Spleen (tissue), 7 donors: ENCODE data around the gene NAT14.

ENCODE experiments used
- CTCF ChIP-seq, 11 experiments: fragments of 200-600 bp in 7 of 11; fragments of 450-650 bp in 4 of 11; sonication (generic) in 4 of 11; IDR thresholded peaks in 8 of 11; conservative IDR thresholded peaks in 3 of 11; 1 replicate in 7 of 11; 2 replicates in 4 of 11; pipeline versions ENCODE4 v1.4.0 to v1.8.0; 2016 to 2021; ENCODE audit warnings: antibody characterized with exemption in 11 of 11, inconsistent platforms in 4 of 11, mild to moderate bottlenecking in 1 of 11
- POLR2A ChIP-seq, 3 donors: fragments of 450-650 bp; IDR thresholded peaks; one replicate each; pipeline ENCODE4 v1.5.1; 2017; ENCODE audit warnings: antibody characterized with exemption in 3 of 3, mild to moderate bottlenecking in 1 of 3
- donor health status: DM: no; HTN: no; CAD: no; lungs with moderate emphysema.
- donor health status: DM: no; HTN: no; CAD: no.
- donor health status: DM: no; HTN: no; CAD: no.

- no peak for TF ChIP-seq CTCF (IDR thresholded peaks at IDR 0.05 in 8 of 11, conservative IDR thresholded peaks at IDR 0.05 in 3 of 11)
- TF ChIP-seq POLR2A (IDR thresholded peaks at IDR 0.05), result no peak
These were observed 15.5 kb downstream of the NAT14 start for GRCh38 chr19:55500368-55500952.
